Measurements from ENCODE around the gene NSUN6.

NSUN6 gene, protein sequence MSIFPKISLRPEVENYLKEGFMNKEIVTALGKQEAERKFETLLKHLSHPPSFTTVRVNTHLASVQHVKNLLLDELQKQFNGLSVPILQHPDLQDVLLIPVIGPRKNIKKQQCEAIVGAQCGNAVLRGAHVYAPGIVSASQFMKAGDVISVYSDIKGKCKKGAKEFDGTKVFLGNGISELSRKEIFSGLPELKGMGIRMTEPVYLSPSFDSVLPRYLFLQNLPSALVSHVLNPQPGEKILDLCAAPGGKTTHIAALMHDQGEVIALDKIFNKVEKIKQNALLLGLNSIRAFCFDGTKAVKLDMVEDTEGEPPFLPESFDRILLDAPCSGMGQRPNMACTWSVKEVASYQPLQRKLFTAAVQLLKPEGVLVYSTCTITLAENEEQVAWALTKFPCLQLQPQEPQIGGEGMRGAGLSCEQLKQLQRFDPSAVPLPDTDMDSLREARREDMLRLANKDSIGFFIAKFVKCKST

GRCh38 chr10:18651324-18652007, at the start of gene NSUN6:
NSUN6 (minus strand) TSS chr10:18651587; CDS start chr10:18651203, 384 bp downstream.
- DNase-seq: peak; percentile 94

- no peak for DNase-seq
These were observed 48.8 kb upstream of the NSUN6 start for GRCh38 chr10:18699849-18700840.

DNA sequence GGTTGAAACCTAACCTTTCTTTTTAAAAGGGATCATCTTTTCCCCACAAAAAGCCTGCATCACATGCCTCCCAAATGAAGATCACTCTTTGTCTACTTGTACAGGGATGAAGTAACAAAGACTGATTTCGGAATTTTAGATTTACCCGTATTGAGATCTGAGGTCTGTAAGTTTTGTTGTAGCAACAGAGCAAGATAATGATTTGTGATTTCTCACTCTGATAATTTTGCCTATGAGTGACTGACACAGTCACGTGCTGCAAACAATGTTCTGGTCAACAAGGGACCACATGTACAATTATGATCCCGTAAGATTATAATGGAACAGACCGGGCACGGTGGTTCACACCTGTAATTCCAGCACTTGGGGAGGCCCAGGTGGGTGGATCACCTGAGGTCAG, 39.2 kb upstream of the NSUN6 start:
- DNase-seq: no peak

DNA sequence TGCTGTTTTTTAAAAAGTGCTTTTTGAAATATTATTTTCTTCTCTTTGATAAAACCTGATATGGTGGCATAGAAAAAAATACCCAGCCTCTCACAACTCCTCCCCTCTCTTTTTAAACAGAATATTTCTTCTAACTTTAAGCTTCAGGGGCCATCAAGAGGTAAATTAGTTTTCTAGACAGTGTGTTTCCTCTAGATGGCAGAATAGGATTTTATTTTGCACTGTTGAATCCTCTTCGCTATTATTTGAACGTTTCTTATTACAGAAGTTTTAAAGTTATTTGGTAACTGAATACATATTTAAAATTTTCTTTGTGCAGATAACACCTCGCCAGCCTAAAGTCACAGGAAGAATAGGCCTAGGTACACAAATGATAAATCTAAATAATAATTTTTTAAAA, 38.1 kb upstream of the NSUN6 start:
- no peak for DNase-seq

DNA sequence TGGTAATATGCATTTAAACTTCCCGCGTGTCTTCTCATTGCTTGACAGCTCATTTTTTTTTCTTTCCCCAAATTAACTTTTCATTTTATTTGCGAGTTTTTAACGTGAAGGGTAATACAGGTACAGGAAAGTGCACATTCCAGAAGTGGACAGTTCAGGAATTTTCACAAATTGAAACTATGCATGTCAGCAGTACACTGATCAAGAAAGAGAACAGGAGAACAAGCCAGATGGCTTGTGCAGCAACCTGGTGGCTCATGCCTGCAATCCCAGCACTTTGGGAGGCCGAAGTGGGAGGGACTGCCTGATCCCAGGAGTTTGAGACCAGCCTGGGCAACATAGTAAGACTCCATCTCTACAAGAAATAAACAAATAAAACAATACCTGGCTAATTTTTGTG, 36.3 kb upstream of the NSUN6 start:
- DNase-seq: no peak

- DNase-seq: no peak
These were observed 35.8 kb upstream of the NSUN6 start for GRCh38 chr10:18687195-18687594.

GRCh38 chr10:18685555-18685954, 34.2 kb upstream of the NSUN6 start:
- no peak for DNase-seq

GRCh38 chr10:18684953-18685352, 33.6 kb upstream of the NSUN6 start:
- no peak for DNase-seq

DNA sequence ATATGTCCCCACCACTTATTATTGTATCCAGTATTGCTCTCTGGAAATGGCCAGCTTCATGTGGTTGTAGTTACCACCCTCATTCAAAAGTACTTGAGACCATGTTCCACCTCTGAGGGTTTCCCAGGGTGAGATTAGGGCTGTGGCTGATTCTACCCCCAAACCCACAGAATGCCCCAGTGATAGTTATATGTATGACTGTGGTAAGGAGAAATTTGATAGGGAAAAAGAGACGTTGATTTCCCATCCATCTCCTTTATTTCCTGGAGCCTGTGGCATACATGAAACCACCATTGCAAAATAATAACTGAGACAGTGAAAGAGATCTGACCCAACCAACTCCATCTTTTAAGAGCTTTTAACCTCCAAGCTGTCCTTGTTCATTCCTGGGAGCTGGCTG, 33.0 kb upstream of the NSUN6 start:
- DNase-seq: no peak

- no peak for DNase-seq
These were observed 32.0 kb upstream of the NSUN6 start for GRCh38 chr10:18683427-18683826.

DNA sequence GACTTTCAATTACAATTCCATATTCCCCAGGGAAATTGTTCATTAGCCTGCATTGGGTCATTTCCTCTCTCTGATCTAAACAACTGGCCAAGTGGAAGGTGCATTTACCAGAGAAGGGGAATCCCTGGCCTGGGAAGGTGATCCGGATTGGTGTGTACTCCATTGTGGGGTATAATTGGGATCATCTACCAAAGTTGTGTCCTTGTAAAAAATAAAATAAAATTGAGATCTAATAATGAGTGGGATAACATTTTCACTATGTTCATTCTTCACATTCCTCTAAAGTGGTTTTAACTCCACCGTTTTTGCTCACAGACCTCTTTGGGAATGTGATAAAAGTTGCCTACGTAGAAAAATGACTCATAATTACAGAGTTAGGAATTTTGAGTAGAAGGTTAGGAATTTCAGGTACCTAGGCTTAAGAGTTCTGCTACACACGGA, 30.6 kb upstream of the NSUN6 start:
- DNase-seq: no peak

DNA sequence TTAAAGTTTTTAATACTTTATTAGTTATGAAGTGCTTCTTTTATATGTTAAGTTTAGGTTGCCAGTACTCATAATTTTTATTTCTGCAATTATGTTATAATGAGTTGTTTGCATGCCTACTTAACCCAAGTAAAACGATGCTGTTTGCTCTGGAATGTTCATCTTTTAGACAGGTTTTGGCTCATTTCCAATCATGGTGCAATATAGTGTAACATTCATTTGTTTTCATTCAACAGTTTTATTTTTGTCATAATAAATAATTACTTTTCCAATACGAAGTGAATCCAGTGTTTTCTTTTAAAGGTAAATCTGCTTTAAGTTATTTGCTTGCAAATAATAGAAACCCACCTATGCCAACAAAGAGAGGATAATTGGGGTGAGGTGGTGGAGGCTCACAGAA, 30.0 kb upstream of the NSUN6 start:
- no peak for DNase-seq

GRCh38 chr10:18680754-18681153, 29.4 kb upstream of the NSUN6 start:
- DNase-seq: no peak

DNA sequence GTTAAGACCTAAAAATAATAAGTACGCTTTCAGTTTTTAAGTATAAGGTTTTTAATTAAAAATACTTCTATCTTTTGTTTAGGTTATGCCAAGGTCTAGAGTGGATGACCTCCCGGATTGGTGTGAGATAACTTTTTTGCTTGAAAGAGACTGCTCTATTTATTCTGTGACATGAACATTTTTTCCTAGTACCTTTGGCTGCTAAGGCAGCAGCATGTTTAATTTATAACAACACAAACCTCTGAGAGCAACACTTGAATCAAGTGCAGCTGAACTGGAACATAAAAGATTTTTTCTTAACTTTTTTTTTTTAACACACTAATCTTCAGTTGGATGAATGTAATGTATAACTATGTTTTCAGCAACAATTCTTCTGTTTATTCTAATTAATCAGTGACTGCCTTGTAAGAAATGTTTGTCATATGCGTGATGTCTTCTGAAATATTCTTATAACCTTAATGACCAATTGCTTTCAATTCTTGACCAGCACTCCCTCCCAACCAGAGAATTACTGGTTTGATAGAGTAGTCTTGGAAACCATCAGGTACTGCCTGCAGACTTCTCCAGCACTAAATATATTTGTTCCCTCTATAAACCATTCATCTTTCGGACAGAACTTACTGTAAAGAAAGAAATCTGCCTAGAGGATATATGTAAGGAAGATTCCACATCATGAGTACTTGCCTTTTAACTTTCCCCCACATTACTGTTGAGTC, 23.9 kb upstream of the NSUN6 start:
- DNase-seq: no peak

GRCh38 chr10:18668026-18668425, 16.6 kb upstream of the NSUN6 start:
- no peak for DNase-seq

DNA sequence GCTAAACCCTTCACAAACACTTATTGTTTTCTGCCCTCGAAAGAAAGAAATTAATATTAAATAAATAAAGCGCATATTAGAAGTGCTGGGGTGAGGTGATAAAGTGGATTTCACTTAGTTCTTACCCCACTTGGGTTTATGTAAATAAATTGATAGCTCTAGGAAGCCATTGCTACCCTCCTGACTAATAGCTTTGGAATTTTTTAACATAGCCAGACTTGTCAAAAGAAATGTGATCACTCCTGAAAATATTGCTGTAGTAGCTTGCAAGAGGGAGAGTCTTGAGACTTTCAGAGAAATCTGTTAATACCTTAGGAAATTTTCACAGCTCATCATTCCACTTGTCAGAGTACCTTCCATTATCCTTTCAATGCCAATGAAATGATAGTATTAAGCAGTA, 15.4 kb upstream of the NSUN6 start:
- DNase-seq: no peak

DNA sequence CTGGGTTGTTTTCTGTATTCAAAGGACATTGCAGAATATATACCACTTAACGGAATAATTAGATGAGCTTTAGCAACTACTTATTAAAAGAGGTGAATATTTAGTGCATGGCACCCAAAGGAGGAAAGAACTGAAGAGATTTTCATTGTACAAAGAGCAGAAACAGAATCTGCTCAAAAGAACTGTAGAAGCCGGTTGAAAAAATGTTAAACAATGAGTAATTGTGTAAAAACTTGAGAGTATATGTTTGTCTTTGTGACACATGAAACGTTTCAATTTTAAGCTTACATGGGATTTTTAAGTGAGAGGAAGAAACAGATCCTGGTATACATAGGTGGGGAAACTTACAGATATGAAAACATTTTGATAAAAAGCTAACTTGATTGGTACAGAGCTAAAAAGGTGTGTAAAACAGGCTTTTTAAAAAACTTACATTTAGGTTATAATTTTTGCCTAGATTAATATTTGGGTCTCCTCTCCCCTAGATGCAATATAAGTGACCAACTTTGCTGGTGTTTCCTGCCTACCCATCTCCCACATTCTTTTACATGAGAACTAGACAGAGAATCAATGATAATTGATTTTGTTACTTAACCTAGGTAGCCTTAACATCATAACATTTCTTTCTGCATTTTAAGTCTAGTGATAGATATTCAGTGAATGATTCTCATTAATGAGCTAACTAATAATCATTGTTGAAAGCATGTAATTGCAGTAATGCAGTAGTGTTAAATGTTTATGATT, 14.6 kb upstream of the NSUN6 start:
- DNase-seq: no peak

DNA sequence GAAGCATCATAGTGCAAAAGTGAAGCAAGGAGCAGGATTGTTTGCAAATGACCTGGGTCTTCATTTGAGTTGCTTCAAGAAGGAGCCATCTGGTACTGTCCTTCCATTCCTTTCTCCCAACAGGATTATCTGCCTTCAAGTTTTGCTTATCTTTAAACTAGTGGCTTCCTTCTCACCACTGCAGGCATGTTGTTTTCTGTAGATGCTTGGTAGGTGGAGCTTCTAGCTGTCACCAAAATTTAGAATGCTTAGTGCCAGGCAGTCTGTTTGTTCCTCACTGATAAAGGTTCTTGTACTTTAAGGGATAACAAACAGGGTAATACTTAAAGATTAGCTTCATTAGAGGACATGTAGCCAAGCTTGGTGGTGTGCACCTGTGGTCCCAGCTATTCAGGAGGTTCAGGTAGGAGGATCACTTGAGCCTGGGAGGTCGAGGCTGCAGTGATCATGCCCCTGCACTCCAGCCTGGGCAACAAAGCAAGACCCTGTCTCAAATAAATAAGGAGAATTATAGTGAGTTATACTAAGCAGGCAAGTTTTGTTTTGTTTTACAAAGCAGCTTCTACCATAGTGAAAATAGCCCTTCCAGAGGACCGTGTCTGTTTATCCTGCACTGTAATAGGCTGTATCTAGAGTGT, 13.6 kb upstream of the NSUN6 start:
- DNase-seq: no peak

- no peak for DNase-seq
These were observed 9.5 kb upstream of the NSUN6 start for GRCh38 chr10:18660816-18661431.

- DNase-seq: no peak
These were observed 8.6 kb upstream of the NSUN6 start for GRCh38 chr10:18659819-18660535.
